Measurements from ENCODE around the gene RELB. TPM values are rescaled to one million over a fixed set of nuclear protein-coding genes. Genes with fewer than 3 reads are reported as not detected.

RELB gene
- total and polyA plus RNA-seq, 8 donors: 8.3 to 33.5 (median 17.5) TPM

DNA sequence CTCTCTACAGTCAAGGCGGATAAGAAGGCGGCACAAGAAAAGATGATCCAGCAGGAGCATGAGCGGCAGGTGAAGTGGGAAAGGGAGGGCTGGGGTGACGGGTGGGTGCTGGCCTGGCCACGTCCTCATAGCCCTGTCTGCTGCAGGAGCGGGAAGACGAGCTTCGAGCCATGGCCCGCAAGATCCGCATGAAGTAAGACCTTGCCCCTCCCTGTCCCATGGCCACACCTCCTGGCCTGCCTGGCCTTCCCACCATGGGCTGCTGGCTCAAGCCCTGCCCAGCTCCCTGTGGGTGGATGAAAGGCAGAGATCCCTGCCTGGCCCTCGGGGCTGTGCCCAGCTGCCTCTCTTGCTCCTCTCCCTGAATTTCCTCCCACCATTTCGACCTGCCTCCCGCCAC is 67.8 kb downstream of the RELB start:
- no peak for DNase-seq
- no peak for FAIRE-seq
- Histone ChIP-seq H3K4me3 (no peak overlapping the region), H3K36me3 (peaks cover 0 to 57% (median 25%) of the 10 kb centered on the region in 3 donors), H3K27ac (no peak overlapping the region), H3K9me3 (no peaks in the 10 kb centered on the region), H3K27me3 (no peaks in the 10 kb centered on the region), H3K4me1 (no peaks in the 10 kb centered on the region)
- TF ChIP-seq, protein P1, sequence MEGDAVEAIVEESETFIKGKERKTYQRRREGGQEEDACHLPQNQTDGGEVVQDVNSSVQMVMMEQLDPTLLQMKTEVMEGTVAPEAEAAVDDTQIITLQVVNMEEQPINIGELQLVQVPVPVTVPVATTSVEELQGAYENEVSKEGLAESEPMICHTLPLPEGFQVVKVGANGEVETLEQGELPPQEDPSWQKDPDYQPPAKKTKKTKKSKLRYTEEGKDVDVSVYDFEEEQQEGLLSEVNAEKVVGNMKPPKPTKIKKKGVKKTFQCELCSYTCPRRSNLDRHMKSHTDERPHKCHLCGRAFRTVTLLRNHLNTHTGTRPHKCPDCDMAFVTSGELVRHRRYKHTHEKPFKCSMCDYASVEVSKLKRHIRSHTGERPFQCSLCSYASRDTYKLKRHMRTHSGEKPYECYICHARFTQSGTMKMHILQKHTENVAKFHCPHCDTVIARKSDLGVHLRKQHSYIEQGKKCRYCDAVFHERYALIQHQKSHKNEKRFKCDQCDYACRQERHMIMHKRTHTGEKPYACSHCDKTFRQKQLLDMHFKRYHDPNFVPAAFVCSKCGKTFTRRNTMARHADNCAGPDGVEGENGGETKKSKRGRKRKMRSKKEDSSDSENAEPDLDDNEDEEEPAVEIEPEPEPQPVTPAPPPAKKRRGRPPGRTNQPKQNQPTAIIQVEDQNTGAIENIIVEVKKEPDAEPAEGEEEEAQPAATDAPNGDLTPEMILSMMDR (IDR thresholded peaks at IDR 0.05): no peak
- WGBS, 2 donors: 82 to 88% methylated on average over 13 of the region's 13 CpGs
- ATAC-seq: peak in 3 of 4 donors; percentile 19 to 38 (median 34)
- intact Hi-C loops (cut with DNase I): no loop called here

DNA sequence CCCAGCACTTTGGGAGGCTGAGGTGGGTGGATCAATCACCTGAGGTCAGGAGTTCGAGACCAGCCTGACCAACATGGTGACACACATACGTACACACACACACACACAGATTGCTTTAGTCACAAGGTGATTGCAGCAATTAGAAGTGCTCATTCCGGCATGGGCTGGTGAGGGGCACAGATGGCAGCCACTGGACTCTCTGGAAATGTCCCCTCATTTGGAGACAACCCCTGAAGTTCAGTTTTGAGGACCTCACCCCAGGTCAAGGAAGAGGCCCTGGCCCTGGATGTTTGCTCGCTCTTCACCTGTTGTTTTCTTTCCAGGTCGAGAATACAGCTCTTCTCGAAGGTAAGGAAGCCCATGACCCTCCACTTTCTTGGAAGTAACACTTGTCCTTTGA is 69.0 kb downstream of the RELB start:
- H3K4me1 ChIP-seq: no peaks in the 10 kb centered on the region
- TF ChIP-seq, protein P1 (IDR thresholded peaks at IDR 0.05): no peak
- FAIRE-seq: no peak
- H3K9me3 ChIP-seq: no peaks in the 10 kb centered on the region
- 90 to 91% methylated on average over 6 of the region's 6 CpGs for WGBS, 2 donors
- peaks cover 0 to 46% (median 15%) of the 10 kb centered on the region in 3 donors for H3K36me3 ChIP-seq
- H3K27ac ChIP-seq: no peak overlapping the region
- no peaks in the 10 kb centered on the region for H3K27me3 ChIP-seq
- no peak for DNase-seq
- intact Hi-C loops (cut with DNase I): no loop called here
- H3K4me3 ChIP-seq: no peak overlapping the region
- no peak for ATAC-seq

DNA sequence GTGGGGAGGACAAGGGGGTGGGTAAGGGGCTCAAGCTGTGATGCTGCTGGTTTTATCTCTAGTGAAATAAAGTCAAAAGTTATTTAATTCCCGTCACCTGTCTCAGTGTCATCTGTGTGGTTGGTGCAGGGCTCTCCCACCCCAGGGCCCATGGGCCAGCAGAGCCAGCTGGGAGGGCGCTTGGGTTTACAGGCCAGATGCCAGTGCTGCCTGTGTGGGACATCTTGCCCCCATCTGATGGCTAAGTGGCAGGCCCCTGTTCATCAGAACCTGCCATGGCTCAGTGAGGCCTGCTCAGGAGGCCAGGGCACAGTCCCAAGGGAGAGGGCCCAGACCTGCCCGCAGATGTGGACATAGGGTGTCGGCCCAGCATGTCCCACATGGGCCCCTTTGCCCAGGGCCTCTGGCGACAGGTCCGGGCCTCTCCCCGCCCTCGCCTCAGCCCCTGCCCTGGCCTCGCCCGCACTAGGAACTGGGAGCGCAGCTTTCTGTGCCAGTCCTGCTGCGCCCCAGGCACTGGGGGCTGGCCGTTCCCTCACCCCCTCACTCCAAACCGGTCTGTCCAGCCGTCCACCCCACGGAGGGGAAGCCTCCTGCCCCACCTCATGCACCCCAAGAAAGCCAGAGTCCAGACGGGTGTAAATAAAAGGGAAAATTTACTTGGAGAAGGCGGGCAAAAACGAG is 69.7 kb downstream of the RELB start:
- H3K36me3 ChIP-seq: peaks cover 0 to 38% (median 11%) of the 10 kb centered on the region in 3 donors
- no peak for ATAC-seq
- FAIRE-seq: no peak
- no peaks in the 10 kb centered on the region for H3K4me1 ChIP-seq
- H3K27ac ChIP-seq: no peak overlapping the region
- TF ChIP-seq, protein P1 (IDR thresholded peaks at IDR 0.05): no peak
- intact Hi-C loops (cut with DNase I): no loop called here
- no peaks in the 10 kb centered on the region for H3K27me3 ChIP-seq
- no peak for DNase-seq
- H3K4me3 ChIP-seq: no peak overlapping the region
- 91 to 93% methylated on average over 19 of the region's 19 CpGs for WGBS, 2 donors
- H3K9me3 ChIP-seq: no peaks in the 10 kb centered on the region

DNA sequence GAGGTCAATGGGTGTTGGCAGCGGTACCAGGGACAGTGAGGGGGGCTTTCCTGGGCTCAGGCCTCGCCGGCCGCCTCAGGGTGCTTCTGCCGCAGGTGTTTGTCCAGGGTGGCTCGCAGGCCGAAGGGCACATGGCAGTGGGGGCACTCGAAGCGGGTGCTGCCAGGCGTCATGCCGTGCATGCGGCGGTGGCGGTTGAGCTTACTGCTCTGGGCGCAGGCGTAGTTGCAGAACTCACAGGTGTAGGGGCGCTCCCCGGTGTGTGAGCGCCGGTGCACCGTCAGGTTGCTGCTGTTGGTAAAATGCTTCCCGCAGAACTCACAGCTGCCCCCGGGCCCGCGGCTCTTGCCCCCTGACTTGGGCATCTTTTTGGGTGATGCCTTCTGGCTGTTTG is 70.3 kb downstream of the RELB start:
- intact Hi-C loops (cut with DNase I): no loop called here
- H3K36me3 ChIP-seq: peaks cover 0 to 36% (median 10%) of the 10 kb centered on the region in 3 donors
- H3K27ac ChIP-seq: no peak overlapping the region
- DNase-seq (no peak), ATAC-seq (no peak), FAIRE-seq (no peak)
- H3K4me1 ChIP-seq: peaks cover 0 to 2% (median 0%) of the 10 kb centered on the region in 3 donors
- TF ChIP-seq, protein P1 (IDR thresholded peaks at IDR 0.05): no peak
- no peaks in the 10 kb centered on the region for H3K9me3 ChIP-seq
- H3K27me3 ChIP-seq: no peaks in the 10 kb centered on the region
- 95 to 96% methylated on average over 25 of the region's 25 CpGs for WGBS, 2 donors
- no peak overlapping the region for H3K4me3 ChIP-seq

Data from pancreas (tissue), 10 donors.